Tibial nerve (tissue), 3 donors: ENCODE measurements around the gene SELENON.

Experiments
- POLR2A ChIP-seq, 2 donors: fragments of 450-650 bp; IDR thresholded peaks; one replicate each; pipeline ENCODE4 v1.6.1; 2017; ENCODE audit warnings: antibody characterized with exemption in 2 of 2, mild to moderate bottlenecking in 2 of 2, moderate library complexity in 2 of 2
- TF ChIP-seq, protein P1 (sequence below), 5 experiments: fragments of 200-600 bp in 3 of 5; fragments of 450-650 bp in 2 of 5; sonication (generic) in 3 of 5; IDR thresholded peaks; one replicate each; pipeline ENCODE4 v1.5.1; 2016 to 2019; ENCODE audit warnings: antibody characterized with exemption in 5 of 5, mild to moderate bottlenecking in 3 of 5, moderate library complexity in 2 of 5

DNA sequence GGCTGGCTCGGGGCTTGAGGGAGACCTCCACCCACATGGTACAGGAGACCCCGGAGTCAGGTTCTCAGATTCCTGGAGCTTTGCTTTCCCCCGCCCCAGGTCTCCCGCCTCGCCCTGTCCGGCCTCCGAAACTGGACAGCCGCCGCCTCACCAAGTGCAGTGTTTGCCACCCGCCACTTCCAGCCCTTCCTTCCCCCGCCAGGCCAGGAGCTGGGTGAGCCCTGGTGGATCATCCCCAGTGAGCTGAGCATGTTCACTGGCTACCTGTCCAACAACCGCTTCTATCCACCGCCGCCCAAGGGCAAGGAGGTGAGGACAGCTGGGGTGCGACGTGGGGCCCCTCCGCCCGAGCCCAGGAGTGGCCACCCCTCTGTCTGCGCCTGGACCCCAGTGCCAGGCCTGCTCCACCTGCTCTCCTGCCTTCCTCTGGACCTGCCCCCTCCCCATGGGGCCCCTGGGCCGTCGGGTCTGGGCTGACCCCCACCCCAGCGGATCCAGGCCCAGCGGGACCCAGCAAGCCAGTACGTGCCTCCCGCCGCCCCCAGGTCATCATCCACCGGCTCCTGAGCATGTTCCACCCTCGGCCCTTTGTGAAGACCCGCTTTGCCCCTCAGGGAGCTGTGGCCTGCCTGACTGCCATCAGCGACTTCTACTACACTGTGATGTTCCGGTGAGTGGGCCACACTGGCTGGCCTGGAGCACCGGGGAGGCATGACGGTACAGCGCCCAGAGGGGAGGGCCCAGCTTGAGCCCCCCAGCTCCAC is 8.7 kb downstream of the SELENON start:
- TF ChIP-seq, protein P1, sequence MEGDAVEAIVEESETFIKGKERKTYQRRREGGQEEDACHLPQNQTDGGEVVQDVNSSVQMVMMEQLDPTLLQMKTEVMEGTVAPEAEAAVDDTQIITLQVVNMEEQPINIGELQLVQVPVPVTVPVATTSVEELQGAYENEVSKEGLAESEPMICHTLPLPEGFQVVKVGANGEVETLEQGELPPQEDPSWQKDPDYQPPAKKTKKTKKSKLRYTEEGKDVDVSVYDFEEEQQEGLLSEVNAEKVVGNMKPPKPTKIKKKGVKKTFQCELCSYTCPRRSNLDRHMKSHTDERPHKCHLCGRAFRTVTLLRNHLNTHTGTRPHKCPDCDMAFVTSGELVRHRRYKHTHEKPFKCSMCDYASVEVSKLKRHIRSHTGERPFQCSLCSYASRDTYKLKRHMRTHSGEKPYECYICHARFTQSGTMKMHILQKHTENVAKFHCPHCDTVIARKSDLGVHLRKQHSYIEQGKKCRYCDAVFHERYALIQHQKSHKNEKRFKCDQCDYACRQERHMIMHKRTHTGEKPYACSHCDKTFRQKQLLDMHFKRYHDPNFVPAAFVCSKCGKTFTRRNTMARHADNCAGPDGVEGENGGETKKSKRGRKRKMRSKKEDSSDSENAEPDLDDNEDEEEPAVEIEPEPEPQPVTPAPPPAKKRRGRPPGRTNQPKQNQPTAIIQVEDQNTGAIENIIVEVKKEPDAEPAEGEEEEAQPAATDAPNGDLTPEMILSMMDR (IDR thresholded peaks at IDR 0.05), result no peak
- no peak for TF ChIP-seq POLR2A (IDR thresholded peaks at IDR 0.05)
